NCI-H345 (cell line): ENCODE measurements around the gene TAP1.
"Not testable (repeated sequence)": the region's sequence is repeated elsewhere in the genome, so short reads cannot be mapped to it uniquely, and the experiment has no call there.

Experiments
- DNase-seq: peaks from one replicate; lab custom pipeline; 2025; lab: John Stamatoyannopoulos, UW

Gene TAP1

GRCh38 chr6:32840604-32841246 lies 12.8 kb downstream of the TAP1 start:
- no peak for DNase-seq

GRCh38 chr6:32839356-32839755 lies 14.1 kb downstream of the TAP1 start:
- DNase-seq = no peak

DNA sequence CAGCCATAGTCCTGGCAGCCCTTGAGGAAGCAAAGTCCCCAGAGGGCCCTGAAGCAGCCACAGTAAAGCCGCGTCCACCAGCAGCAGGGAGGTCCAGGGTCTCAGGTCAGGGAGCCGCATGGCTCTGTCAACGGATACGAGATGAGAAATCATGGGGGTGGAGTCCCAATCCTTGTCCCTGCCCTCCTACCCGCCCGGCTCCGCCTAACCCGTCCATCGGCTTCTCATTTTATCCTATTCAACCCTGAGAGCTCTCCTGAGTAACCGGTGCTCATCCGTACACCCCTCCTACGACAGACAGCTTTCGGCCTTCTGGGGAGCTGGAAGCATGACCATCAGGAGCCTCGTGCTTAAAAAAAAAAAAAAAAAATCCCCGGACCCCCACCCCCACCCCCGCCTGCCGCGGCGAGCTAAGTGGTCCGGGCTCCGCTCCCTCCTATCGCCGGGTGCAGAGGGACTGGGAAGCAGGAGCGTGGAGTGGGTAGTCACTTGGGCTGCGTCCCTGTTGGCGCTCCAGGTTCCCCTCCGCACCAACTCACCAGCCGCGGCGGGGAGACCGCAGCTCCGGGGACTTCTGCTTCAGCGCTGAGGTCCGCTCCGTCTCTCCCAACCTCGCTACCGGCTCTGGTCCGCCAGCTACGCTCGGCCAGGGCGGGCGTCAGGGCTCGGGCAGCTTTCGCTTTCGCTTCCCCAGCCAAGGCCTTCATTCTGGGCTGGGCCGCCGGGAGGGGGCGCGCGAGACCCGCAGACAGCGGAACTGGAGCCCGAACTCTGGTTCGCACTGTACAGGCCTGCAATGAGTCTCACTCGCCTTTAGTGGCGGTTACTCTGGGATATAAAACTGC lies 15.2 kb downstream of the TAP1 start, which contains the start of gene TAP2:
Gene TAP2 (minus strand): TSS at position 626 of the 845 bp plus-strand sequence. CDS start 506 bp downstream, at position 120.
- DNase-seq = peak; percentile 87

DNA sequence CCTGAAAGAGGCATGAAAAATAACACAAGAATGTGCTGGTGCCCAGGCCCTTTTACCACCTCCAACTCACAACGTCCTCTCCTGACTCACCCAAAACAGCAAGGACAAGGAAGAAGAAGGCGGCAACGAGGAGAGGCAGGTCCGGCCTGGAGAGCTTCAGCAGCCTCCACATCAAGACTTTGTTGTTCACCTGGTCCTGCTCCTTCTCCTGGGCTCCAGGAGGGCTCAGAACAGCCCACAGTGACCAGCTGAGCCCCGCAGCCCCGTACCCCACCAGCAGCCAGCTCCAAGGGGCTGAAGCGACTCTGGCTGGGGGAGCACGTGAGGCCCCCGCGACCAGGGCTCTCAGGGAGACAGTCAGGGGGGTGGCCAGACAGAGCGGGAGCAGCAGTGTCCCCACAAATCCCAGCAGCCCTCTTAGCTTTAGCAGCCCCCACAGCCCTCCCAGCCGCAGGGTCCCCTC lies 15.8 kb downstream of the TAP1 start:
- DNase-seq = no peak

- DNase-seq = no peak
These were observed 16.6 kb downstream of the TAP1 start for GRCh38 chr6:32836873-32837272.

DNA sequence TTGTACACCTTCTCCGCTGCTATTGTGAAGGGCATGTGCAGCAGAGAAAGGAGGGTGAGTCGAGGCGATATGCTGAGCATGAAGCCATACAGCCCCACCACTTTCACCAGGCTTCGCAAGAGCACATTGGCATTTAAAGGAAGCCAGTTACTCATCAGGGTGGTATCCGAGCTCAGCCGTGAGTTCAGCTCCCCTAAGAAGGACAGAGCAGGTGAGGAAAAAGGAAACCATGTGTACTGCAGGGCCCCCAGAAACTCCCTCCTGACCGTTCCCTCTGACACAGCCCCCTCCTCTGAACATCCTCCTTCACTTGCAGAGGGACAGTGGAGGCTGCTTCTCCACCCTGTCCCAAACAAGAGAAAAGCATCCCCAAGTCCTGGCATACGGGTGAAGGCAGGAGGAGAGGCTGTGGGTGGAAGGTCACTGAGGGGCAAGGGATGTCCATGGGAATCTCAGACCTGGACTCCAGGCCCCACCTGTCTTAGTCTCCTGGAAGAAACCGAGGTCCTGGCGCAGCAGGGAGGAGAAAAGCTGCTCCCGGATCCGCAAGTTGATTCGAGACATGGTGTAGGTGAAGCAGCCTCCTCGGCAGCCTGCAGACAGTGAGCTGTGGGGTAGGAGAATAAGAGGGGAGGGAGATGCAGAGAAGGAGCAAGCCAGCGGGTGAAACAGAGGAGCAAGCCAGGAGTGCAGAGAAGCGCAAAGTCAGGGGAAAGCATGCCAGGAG lies 18.2 kb downstream of the TAP1 start:
- no peak for DNase-seq

- no peak for DNase-seq
These were observed 19.8 kb downstream of the TAP1 start for GRCh38 chr6:32833664-32834063.

DNA sequence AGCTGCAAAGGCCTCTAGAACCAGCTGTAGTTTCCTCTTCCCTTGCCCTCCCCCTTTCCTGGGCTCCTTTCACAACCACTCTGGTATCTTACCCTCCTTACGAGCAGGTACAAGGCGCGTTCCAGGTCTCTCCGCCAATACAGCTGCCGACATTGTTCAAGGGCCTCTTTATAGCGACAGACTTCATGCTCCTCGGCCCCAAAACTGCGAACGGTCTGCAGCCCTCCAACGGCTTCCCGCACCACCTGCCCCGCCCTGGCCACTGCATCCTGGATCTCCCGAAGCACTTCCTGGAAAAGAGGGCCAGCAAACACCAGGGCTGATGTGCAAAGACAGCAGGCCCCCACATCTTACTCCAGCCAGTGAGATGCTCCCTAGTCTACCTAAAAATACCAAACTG lies 21.0 kb downstream of the TAP1 start:
- DNase-seq = no peak

DNA sequence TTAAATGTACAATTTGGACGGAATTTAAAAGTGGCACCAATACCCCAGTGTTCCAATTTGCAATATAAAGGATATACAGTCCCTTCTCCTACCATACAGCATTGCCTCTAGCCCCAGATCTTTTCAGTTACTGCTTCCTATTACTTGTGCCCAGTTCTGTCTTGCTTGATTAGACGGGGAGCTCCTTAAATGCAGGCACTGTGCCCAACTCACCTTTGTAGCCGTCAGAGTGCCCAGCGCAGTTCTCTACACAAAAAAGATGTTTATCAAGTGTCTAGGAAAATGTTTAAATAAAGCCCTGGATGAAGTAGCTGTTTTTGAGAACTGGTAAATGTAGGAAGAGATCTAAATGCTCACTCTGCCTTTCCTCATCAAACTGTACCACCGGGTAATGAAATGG lies 22.6 kb downstream of the TAP1 start:
- no peak for DNase-seq

DNA sequence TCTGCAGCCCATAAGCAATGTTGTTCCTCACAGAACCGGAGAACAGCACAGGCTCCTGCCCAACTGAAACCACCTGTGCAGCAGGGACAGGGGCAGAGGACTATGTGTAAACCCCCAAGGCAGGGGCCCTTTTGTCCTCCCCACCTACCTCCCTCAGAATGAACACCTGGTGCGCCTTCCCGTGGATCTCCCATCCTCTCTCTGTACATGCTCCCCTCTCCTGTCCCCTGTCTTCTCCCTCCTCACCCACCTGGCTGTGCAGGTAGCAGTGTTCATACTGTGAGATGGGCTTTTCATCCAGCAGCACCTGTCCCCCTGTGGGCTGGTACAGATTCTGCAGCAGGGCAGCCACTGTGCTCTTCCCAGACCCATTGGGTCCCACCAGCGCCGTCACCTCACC lies 23.5 kb downstream of the TAP1 start:
- no peak for DNase-seq

- no peak for DNase-seq
These were observed 24.0 kb downstream of the TAP1 start for GRCh38 chr6:32829495-32829894.

GRCh38 chr6:32827025-32827424 lies 26.5 kb downstream of the TAP1 start:
- DNase-seq = no peak

- no peak for DNase-seq
These were observed 27.5 kb downstream of the TAP1 start for GRCh38 chr6:32825966-32826365.

DNA sequence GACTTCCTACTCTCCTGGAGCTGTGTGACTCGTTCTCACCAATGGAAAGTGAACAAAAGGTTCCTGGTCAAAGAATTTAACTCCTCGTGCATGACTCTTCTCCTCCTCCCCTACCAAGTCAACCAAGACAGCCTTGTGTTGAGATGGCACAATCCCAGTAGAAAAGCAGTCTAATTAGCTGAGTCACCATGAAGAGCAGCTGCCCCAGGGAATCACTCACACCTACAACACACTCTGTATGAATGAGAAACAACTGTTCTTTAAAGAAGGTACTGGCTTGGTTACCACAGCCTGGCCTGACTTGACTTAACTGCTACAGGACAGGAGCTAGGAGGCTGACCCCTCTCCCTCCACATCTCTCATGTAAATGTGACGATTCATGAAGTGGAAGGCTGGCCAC lies 33.8 kb downstream of the TAP1 start:
- DNase-seq = no peak

GRCh38 chr6:32818867-32819266 lies 34.6 kb downstream of the TAP1 start:
- no peak for DNase-seq

DNA sequence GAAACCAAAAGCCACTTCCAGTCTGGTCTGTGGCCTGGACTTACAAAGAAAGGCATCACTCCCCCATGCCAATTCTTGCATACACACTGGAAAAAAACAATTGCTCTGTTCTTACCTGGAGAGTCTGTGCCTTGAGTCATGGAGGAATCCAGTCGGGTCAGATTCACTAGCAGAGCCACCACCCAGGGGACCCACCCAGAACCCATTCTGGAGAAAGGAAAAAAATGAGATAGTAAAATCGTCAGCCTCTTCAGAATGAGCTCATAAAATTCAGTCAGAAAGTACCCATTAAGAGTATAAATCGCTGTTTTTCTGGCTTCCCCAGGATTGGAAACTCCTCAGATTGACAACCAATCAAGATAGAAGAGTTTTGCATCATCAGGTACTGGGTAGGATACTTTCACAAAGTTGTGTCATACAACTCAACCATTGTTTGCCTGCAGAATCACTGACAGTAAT lies 36.7 kb downstream of the TAP1 start, which contains the start of gene HLA-DOB:
Gene HLA-DOB (minus strand): TSS at position 257 of the 459 bp plus-strand sequence. CDS start 51 bp downstream, at position 206.
- DNase-seq = no peak

- no peak for DNase-seq
These were observed 37.5 kb downstream of the TAP1 start for GRCh38 chr6:32815996-32816395.

GRCh38 chr6:32815115-32815514 lies 38.4 kb downstream of the TAP1 start:
- no peak for DNase-seq

- no peak for DNase-seq
These were observed 39.4 kb downstream of the TAP1 start for GRCh38 chr6:32814145-32814544.

- no peak for DNase-seq
These were observed 44.3 kb downstream of the TAP1 start for GRCh38 chr6:32809171-32809570.

GRCh38 chr6:32807020-32807580 lies 46.4 kb downstream of the TAP1 start:
- no peak for DNase-seq

- DNase-seq = not testable (repeated sequence)
These were observed 48.1 kb downstream of the TAP1 start for GRCh38 chr6:32805404-32805803.
